Astrocyte of the cerebellum (primary cell): ENCODE data around the gene TYW1.
"Not testable (repeated sequence)": the region's sequence is repeated elsewhere in the genome, so short reads cannot be mapped to it uniquely, and the experiment has no call there.

Experiments used
- DNase-seq: peaks from one replicate; pipeline ENCODE4 v3.0.0-alpha.2; 2011; ENCODE audit warnings: low read depth
- H3K4me3 ChIP-seq: 2 replicates; pipeline ENCODE4 v1.5.1; 2011; ENCODE audit warnings: mild to moderate bottlenecking, low read depth, low read length, moderate library complexity
- CTCF ChIP-seq: IDR thresholded peaks from 2 replicates; pipeline ENCODE4 v1.5.1; 2012; ENCODE audit warnings: low read length, low read depth, moderate library complexity, mild to moderate bottlenecking; ENCODE audit errors: missing control alignments
- in situ Hi-C: cut with HindIII; loops from 2 replicates; pipeline ENCODE4 v1.10.0; 2017; ENCODE audit warnings: low sequenced_read_pairs

The TYW1 gene

GRCh38 chr7:66957595-66958290 lies 38.9 kb upstream of the TYW1 start:
- no peak for TF ChIP-seq CTCF
- DNase-seq = no peak
- in situ Hi-C loops = no loop called here
- H3K4me3 ChIP-seq = no peak overlapping the region

GRCh38 chr7:66958538-66959350 lies 37.9 kb upstream of the TYW1 start:
- in situ Hi-C loops = no loop called here
- no peak for TF ChIP-seq CTCF
- no peak for DNase-seq

GRCh38 chr7:66960192-66960591 lies 36.4 kb upstream of the TYW1 start:
- in situ Hi-C loops = no loop called here
- TF ChIP-seq CTCF = no peak
- no peak for DNase-seq
- no peak overlapping the region for H3K4me3 ChIP-seq

More at GRCh38 chr7:66958538-66959350, 37.9 kb upstream of the TYW1 start:
- H3K4me3 ChIP-seq = no peak overlapping the region

GRCh38 chr7:66961096-66961495 lies 35.5 kb upstream of the TYW1 start:
- no peak overlapping the region for H3K4me3 ChIP-seq
- in situ Hi-C loops = no loop called here
- DNase-seq = no peak
- TF ChIP-seq CTCF = no peak

- TF ChIP-seq CTCF = no peak
- no peak overlapping the region for H3K4me3 ChIP-seq
- no peak for DNase-seq
- in situ Hi-C loops = no loop called here
These were observed 32.2 kb upstream of the TYW1 start for GRCh38 chr7:66964411-66964810.

- in situ Hi-C loops = no loop called here
- TF ChIP-seq CTCF = no peak
- no peak for DNase-seq
- H3K4me3 ChIP-seq = no peak overlapping the region
These were observed 29.6 kb upstream of the TYW1 start for GRCh38 chr7:66967029-66967428.

- DNase-seq, H3K4me3 ChIP-seq, in situ Hi-C loops: not testable (repeated sequence)
These were observed 27.6 kb upstream of the TYW1 start for GRCh38 chr7:66969001-66969400.
